Esophagus squamous epithelium (tissue), 5 donors: ENCODE results near the gene KLHL35. TPM values are rescaled to one million over a fixed set of nuclear protein-coding genes. Genes with fewer than 3 reads are reported as not detected.

ENCODE experiments used
- DNase-seq: peaks from one replicate; lab custom pipeline; 2025; lab: John Stamatoyannopoulos, UW
- H3K27ac ChIP-seq, 4 donors: fragments of 200-600 bp; sonication (generic); one replicate each; pipeline ENCODE4 v1.5.1; 2016 to 2019; ENCODE audit warnings: mild to moderate bottlenecking in 1 of 4
- H3K27me3 ChIP-seq, 4 donors: fragments of 200-600 bp; sonication (generic); 1 replicate in 3 of 4; 2 replicates in 1 of 4; pipeline versions ENCODE4 v1.5.1 to v1.6.0; 2017 to 2021; ENCODE audit warnings: antibody characterized with exemption in 1 of 4
- H3K36me3 ChIP-seq, 3 donors: fragments of 200-600 bp; sonication (generic); one replicate each; pipeline ENCODE4 v1.5.1; 2016 to 2019
- H3K4me1 ChIP-seq, 3 donors: fragments of 200-600 bp; sonication (generic); one replicate each; pipeline ENCODE4 v1.5.1; 2017 to 2019
- H3K4me3 ChIP-seq, 4 donors: fragments of 200-600 bp; sonication (generic); 1 replicate in 3 of 4; 2 replicates in 1 of 4; pipeline ENCODE4 v1.5.1; 2016 to 2019; ENCODE audit warnings: mild to moderate bottlenecking in 2 of 4, moderate library complexity in 1 of 4
- H3K9me3 ChIP-seq, 3 donors: fragments of 200-600 bp; sonication (generic); one replicate each; pipeline ENCODE4 v1.5.1; 2016 to 2019
- CTCF ChIP-seq, 6 experiments: fragments of 450-650 bp in 4 of 6; fragments of 200-600 bp in 2 of 6; sonication (generic) in 2 of 6; IDR thresholded peaks; one replicate each; pipeline ENCODE4 v1.5.1; 2016 to 2019; ENCODE audit warnings: antibody characterized with exemption in 6 of 6, mild to moderate bottlenecking in 4 of 6, moderate library complexity in 4 of 6
- POLR2A ChIP-seq, 4 donors: fragments of 450-650 bp; IDR thresholded peaks; one replicate each; pipeline ENCODE4 v1.6.1; 2017; ENCODE audit warnings: antibody characterized with exemption in 4 of 4, mild to moderate bottlenecking in 4 of 4, moderate library complexity in 3 of 4
- whole genome bisulfite sequencing, 2 donors: methylation state at CpG; one replicate each; pipeline ENCODE4 v1.1.5; 2018; 5-methylcytosine and 5-hydroxymethylcytosine counted together
- intact Hi-C: fragments of 100-400 bp; cut with DNase I; formaldehyde crosslinking; loops from one replicate; pipeline ENCODE4 v1.15.0; 2022
- total RNA-seq, 4 donors: library from RNA; depleted of rRNA; stranded (reverse); fragments of >200 nt; gene quantifications; one replicate each; pipeline ENCODE4 v1.1.0, GENCODE V29; 2016
- donor health status: DM: yes; HTN: yes; CAD: no.

The KLHL35 gene
- total RNA-seq, 4 donors from 2014 or later = 0.62 to 0.95 (median 0.91) TPM; not detected in 1

DNA sequence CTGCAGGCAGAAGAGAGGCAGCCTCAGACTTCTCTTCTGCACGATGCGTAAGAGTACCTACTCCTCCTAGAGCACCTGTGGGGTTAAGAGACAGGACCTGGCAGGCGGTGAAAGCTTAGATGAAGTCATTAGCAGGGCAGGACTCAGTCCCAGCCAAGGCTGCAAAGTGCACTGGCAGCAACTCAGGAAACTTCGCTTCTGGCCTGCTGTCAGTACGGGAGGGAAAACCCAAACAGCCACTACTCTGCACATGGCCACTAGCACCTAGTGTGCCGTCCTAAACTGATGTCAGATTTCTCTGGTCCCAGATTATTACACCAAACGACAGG lies 8.8 kb upstream of the KLHL35 start:
- DNase-seq = no peak
- intact Hi-C loops = no loop called here
- no peaks in the 10 kb centered on the region for H3K36me3 ChIP-seq

DNA sequence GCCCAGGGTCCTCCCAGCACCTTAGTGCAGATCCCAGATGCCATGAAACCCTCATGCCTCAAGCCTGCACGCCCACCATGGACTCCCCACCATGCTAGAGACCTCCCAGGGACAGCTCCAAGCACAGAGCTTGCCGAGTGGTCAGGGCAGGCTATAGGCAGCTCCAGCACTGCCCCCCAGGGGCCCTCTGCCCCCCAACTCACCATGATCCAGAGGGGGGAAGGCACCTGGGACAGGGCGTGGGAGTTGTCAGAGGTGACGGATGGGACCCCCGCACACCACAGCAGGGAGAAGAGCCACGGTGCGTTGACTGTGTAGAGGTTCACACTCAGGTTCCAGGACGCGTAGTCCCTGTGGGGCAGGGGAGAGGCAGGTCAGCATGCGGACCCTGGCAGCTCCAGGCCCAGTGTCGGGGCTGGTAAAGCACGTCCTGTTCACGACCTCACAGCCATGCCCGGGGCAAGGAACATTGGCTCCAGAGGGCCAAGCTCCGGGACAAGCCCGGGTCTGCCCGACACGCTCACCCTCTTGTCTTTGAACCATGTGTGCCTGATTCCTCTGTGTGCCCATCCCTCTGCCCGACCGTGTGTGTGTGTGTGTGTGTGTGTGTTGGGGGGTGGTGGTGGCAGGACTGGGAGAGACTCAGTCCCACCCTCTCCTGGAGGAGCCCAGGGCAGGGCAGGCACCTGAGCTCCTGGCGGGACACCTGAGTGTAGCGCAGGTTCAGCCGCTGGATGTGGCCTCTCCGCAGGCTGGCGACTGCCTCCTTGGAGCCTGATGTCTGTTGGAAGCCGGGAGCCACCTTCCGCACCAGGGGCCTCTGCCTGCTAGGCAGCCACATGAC lies 8.2 kb upstream of the KLHL35 start:
- Histone ChIP-seq H3K9me3 (no peaks in the 10 kb centered on the region), H3K4me3 (no peak overlapping the region), H3K4me1 (peaks cover 0 to 19% (median 0%) of the 10 kb centered on the region in 3 donors), H3K36me3 (no peaks in the 10 kb centered on the region), H3K27me3 (peaks cover 0 to 51% (median 0%) of the 10 kb centered on the region in 4 donors), H3K27ac (no peak overlapping the region)
- intact Hi-C loops = no loop called here
- TF ChIP-seq CTCF (IDR thresholded peaks at IDR 0.05) (no peak), POLR2A (IDR thresholded peaks at IDR 0.05) (no peak)
- WGBS, 2 donors = 48 to 87% methylated on average over 7 to 12 of the region's 27 CpGs
- no peak for DNase-seq

More for the DNA sequence above, 8.8 kb upstream of the KLHL35 start:
- 25 to 56% methylated on average over 4 to 6 of the region's 7 CpGs for WGBS, 2 donors
- Histone ChIP-seq H3K27me3 (peaks cover 0 to 51% (median 0%) of the 10 kb centered on the region in 4 donors), H3K9me3 (no peaks in the 10 kb centered on the region), H3K4me1 (peaks cover 0 to 19% (median 0%) of the 10 kb centered on the region in 3 donors), H3K27ac (no peak overlapping the region), H3K4me3 (no peak overlapping the region)
- TF ChIP-seq POLR2A (IDR thresholded peaks at IDR 0.05) (no peak), CTCF (IDR thresholded peaks at IDR 0.05) (no peak)

DNA sequence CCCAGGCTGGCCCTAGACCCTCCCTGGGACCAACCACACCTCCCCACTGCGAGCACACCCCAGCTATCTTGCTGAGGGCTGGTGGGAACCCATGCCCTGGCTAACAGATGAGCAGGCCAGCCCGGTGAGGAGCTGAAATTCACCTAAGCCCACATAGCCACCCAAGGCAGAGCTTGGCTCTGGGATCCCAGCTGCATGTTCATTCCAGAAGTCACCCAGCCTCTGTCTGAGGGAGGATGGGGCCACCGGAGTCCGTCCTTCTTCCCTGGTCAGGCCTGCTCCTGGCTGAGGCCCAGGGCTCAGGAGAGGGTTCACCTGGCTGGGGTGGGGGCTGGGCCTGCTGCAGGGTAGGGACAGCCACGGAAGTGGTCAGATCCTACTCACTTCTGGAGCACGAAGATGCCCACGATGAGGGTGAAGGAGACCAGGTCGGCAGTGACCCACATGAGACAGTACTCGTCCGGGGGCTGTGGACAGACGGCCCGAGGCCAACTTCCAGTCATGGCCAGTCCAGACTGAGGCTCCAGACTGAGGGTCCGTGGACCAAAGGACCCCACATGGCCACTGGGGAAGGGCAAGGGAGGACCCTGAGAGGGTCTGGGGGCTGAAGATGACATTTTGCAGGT lies 6.6 kb upstream of the KLHL35 start:
- Histone ChIP-seq H3K4me3 (no peak overlapping the region), H3K4me1 (peaks cover 0 to 15% (median 0%) of the 10 kb centered on the region in 3 donors), H3K36me3 (no peaks in the 10 kb centered on the region), H3K27ac (no peak overlapping the region), H3K9me3 (no peaks in the 10 kb centered on the region), H3K27me3 (peaks cover 0 to 51% (median 0%) of the 10 kb centered on the region in 4 donors)
- no peak for DNase-seq
- intact Hi-C loops = no loop called here
- 70 to 87% methylated on average over 2 to 10 of the region's 13 CpGs for WGBS, 2 donors
- TF ChIP-seq POLR2A (IDR thresholded peaks at IDR 0.05) (no peak), CTCF (IDR thresholded peaks at IDR 0.05) (no peak)

- H3K4me3 ChIP-seq = no peak overlapping the region
- H3K27me3 ChIP-seq = peaks cover 0 to 48% (median 0%) of the 10 kb centered on the region in 4 donors
- intact Hi-C loops = no loop called here
- H3K36me3 ChIP-seq = no peaks in the 10 kb centered on the region
- peaks cover 0 to 15% (median 0%) of the 10 kb centered on the region in 3 donors for H3K4me1 ChIP-seq
- 76 to 78% methylated on average over 14 of the region's 14 CpGs for whole genome bisulfite sequencing, 2 donors
- H3K9me3 ChIP-seq = no peaks in the 10 kb centered on the region
- no peak for DNase-seq
- no peak for TF ChIP-seq POLR2A (IDR thresholded peaks at IDR 0.05)
- TF ChIP-seq CTCF (IDR thresholded peaks at IDR 0.05) = no peak
- H3K27ac ChIP-seq = no peak overlapping the region
Observed at GRCh38 chr11:75439026-75439425, 6.0 kb upstream of the KLHL35 start.
